ENCODE data around the gene BEX4. TPM values are rescaled to one million over a fixed set of nuclear protein-coding genes. Genes with fewer than 3 reads are reported as not detected.

The BEX4 gene
- polyA plus RNA-seq, 1 experiment: 21.1 TPM

Other genes with a start within 250 kb of the BEX4 start
- gene BEX1, start 150.9 kb upstream of the BEX4 start, polyA plus RNA-seq (2011; rRNA removed): 0.26 and 0.66 TPM in 2 replicates
- not detected in 2 replicates for gene NXF3, start 122.0 kb upstream of the BEX4 start, polyA plus RNA-seq (2011; rRNA removed)
- gene TCEAL8, start 40.0 kb downstream of the BEX4 start, polyA plus RNA-seq (2011; rRNA removed): 98.3 and 147 TPM in 2 replicates
- not detected in 2 replicates for gene TCEAL5, start 61.6 kb downstream of the BEX4 start, polyA plus RNA-seq (2011; rRNA removed)
- 0.14 and 0.25 TPM in 2 replicates for gene BEX2, start 95.9 kb downstream of the BEX4 start, polyA plus RNA-seq (2011; rRNA removed)
- gene TCEAL7, start 115.1 kb downstream of the BEX4 start, polyA plus RNA-seq (2011; rRNA removed): 35.8 and 49.5 TPM in 2 replicates
- 141 and 234 TPM in 2 replicates for gene TCEAL9, start 141.4 kb downstream of the BEX4 start, polyA plus RNA-seq (2011; rRNA removed)
- 644 and 772 TPM in 2 replicates for gene BEX3, start 161.4 kb downstream of the BEX4 start, polyA plus RNA-seq (2011; rRNA removed)

All from AG04450 (cell line).